Measurements from ENCODE around the gene LAPTM5. TPM values are rescaled to one million over a fixed set of nuclear protein-coding genes. Genes with fewer than 3 reads are reported as not detected.

Gene LAPTM5
- total and polyA plus RNA-seq, 4 donors, result 18.0 to 46.2 (median 28.1) TPM

GRCh38 chr1:30701258-30701633 is 56.3 kb downstream of the LAPTM5 start (continued):
- TF ChIP-seq ATF3 (IDR thresholded peaks at IDR 0.05), result no peak

- no peak for DNase-seq (ENCODE audit: low spot score)
- 74% methylated on average over 7 of the region's 7 CpGs for WGBS
- H3K36me3 ChIP-seq (ENCODE audit: control insufficient read depth in 4 of 4, insufficient read depth in 3 of 4, low read depth in 1 of 4, low read length in 3 of 4), result no peaks in the 10 kb centered on the region
- H3K4me1 ChIP-seq (ENCODE audit: control insufficient read depth in 4 of 4, insufficient read depth in 4 of 4, low read length in 3 of 4), result no peaks in the 10 kb centered on the region
- H3K27ac ChIP-seq (ENCODE audit: low read depth in 1 of 2, low read length in 2 of 2), result no peak overlapping the region
- H3K9me3 ChIP-seq (ENCODE audit: control insufficient read depth in 4 of 4, low read length in 3 of 4), result no peaks in the 10 kb centered on the region
- H3K27me3 ChIP-seq (ENCODE audit: control insufficient read depth in 4 of 4, insufficient read depth in 4 of 4, low read length in 3 of 4), result no peaks in the 10 kb centered on the region
- TF ChIP-seq SP1 (IDR thresholded peaks at IDR 0.05) (no peak), FOXA1 (IDR thresholded peaks at IDR 0.05) (no peak), JUND (IDR thresholded peaks at IDR 0.05) (no peak), HNF4G (IDR thresholded peaks at IDR 0.05) (no peak), RAD21 (IDR thresholded peaks at IDR 0.05) (no peak), HNF4A (conservative IDR thresholded peaks at IDR 0.05) (no peak), TAF1 (conservative IDR thresholded peaks at IDR 0.05) (no peak), ZBTB33 (IDR thresholded peaks at IDR 0.05) (no peak), NR2F2 (IDR thresholded peaks at IDR 0.05) (no peak)
- no peak overlapping the region for H3K9ac ChIP-seq (ENCODE audit: low read depth in 1 of 2, low read length in 2 of 2)
- H3K4me3 ChIP-seq (ENCODE audit: low read depth in 1 of 3, low read length in 3 of 3), result no peak overlapping the region
These were observed 56.9 kb downstream of the LAPTM5 start for GRCh38 chr1:30700528-30701257.

GRCh38 chr1:30699762-30700161 is 57.8 kb downstream of the LAPTM5 start:
- Histone ChIP-seq H3K9ac (ENCODE audit: low read depth in 1 of 2, low read length in 2 of 2) (no peak overlapping the region), H3K4me3 (ENCODE audit: low read depth in 1 of 3, low read length in 3 of 3) (no peak overlapping the region), H3K27ac (ENCODE audit: low read depth in 1 of 2, low read length in 2 of 2) (no peak overlapping the region), H3K4me1 (ENCODE audit: control insufficient read depth in 4 of 4, insufficient read depth in 4 of 4, low read length in 3 of 4) (no peaks in the 10 kb centered on the region), H3K36me3 (ENCODE audit: control insufficient read depth in 4 of 4, insufficient read depth in 3 of 4, low read depth in 1 of 4, low read length in 3 of 4) (no peaks in the 10 kb centered on the region), H3K9me3 (ENCODE audit: control insufficient read depth in 4 of 4, low read length in 3 of 4) (no peaks in the 10 kb centered on the region), H3K27me3 (ENCODE audit: control insufficient read depth in 4 of 4, insufficient read depth in 4 of 4, low read length in 3 of 4) (no peaks in the 10 kb centered on the region)
- no peak for TF ChIP-seq FOXA1 (IDR thresholded peaks at IDR 0.05)
- no peak for TF ChIP-seq NR2F2 (IDR thresholded peaks at IDR 0.05)
- TF ChIP-seq HNF4G (IDR thresholded peaks at IDR 0.05), result no peak
- no peak for TF ChIP-seq HNF4A (conservative IDR thresholded peaks at IDR 0.05)
- TF ChIP-seq SP1 (IDR thresholded peaks at IDR 0.05), result no peak
- no peak for TF ChIP-seq YY1 (IDR thresholded peaks at IDR 0.05)
- TF ChIP-seq REST (IDR thresholded peaks at IDR 0.05), result no peak
- TF ChIP-seq RXRA (IDR thresholded peaks at IDR 0.05), result no peak
- no peak for TF ChIP-seq CTCF (IDR thresholded peaks at IDR 0.05; ENCODE audit: low read depth, low read length, missing input control)
- no peak for TF ChIP-seq ZBTB33 (IDR thresholded peaks at IDR 0.05)
- no peak for TF ChIP-seq ATF3 (IDR thresholded peaks at IDR 0.05)
- no peak for TF ChIP-seq TAF1 (conservative IDR thresholded peaks at IDR 0.05)
- no peak for TF ChIP-seq JUND (IDR thresholded peaks at IDR 0.05)
- TF ChIP-seq EGR1 (IDR thresholded peaks at IDR 0.05; ENCODE audit: low read depth in 2 of 2), result no peak
- TF ChIP-seq GABPA (IDR thresholded peaks at IDR 0.05 in 1 of 2, conservative IDR thresholded peaks at IDR 0.05 in 1 of 2), result no peak
- no peak for TF ChIP-seq FOXA2 (IDR thresholded peaks at IDR 0.05)
- no peak for DNase-seq (ENCODE audit: low spot score)
- WGBS, result 58% methylated on average over 1 of the region's 1 CpG
